ENCODE data around the gene LRSAM1.

The LRSAM1 gene

GRCh38 chr9:127424676-127424999 lies 26.7 kb upstream of the LRSAM1 start:
- H3K9me3 ChIP-seq (ENCODE audit: insufficient read depth, low read length): no peaks in the 10 kb centered on the region
- peak overlapping the region; percentile 97 for H3K9ac ChIP-seq (ENCODE audit: low read length)
- peaks cover 50% of the 10 kb centered on the region for H3K79me2 ChIP-seq (ENCODE audit: low read length)
- H3K27me3 ChIP-seq (ENCODE audit: low read depth, low read length): no peaks in the 10 kb centered on the region
- no peaks in the 10 kb centered on the region for H4K20me1 ChIP-seq (ENCODE audit: insufficient read depth, low read length)
- peak overlapping the region; percentile 60 for H3K27ac ChIP-seq (ENCODE audit: low read length)
- H2AFZ ChIP-seq (ENCODE audit: low read depth, low read length): peak overlapping the region; percentile 89
- H3K4me1 ChIP-seq (ENCODE audit: low read length): peaks cover 15% of the 10 kb centered on the region
- H3K4me3 ChIP-seq (ENCODE audit: low read length): peak overlapping the region; percentile 98
- TF ChIP-seq CTCF (IDR thresholded peaks at IDR 0.05; ENCODE audit: low read depth, low read length) (no peak), EZH2phosphoT487 (IDR thresholded peaks at IDR 0.05; ENCODE audit: low read depth) (no peak)
- H3K36me3 ChIP-seq (replicated peaks; ENCODE audit: low read depth, low read length): peaks cover 5% of the 10 kb centered on the region
- H3K4me2 ChIP-seq (ENCODE audit: low read length): peak overlapping the region; percentile 99

- no peak overlapping the region for H3K4me2 ChIP-seq (ENCODE audit: low read length)
Observed at GRCh38 chr9:127426756-127427155, 24.6 kb upstream of the LRSAM1 start.

GRCh38 chr9:127428348-127428747 lies 23.0 kb upstream of the LRSAM1 start:
- H3K9me3 ChIP-seq (ENCODE audit: insufficient read depth, low read length): no peaks in the 10 kb centered on the region
- H3K79me2 ChIP-seq (ENCODE audit: low read length): peaks cover 39% of the 10 kb centered on the region
- peaks cover 7% of the 10 kb centered on the region for H3K4me1 ChIP-seq (ENCODE audit: low read length)
- H3K9ac ChIP-seq (ENCODE audit: low read length): no peak overlapping the region
- H3K4me3 ChIP-seq (ENCODE audit: low read length): no peak overlapping the region
- no peak overlapping the region for H2AFZ ChIP-seq (ENCODE audit: low read depth, low read length)
- TF ChIP-seq EZH2phosphoT487 (IDR thresholded peaks at IDR 0.05; ENCODE audit: low read depth): no peak
- no peak for TF ChIP-seq CTCF (IDR thresholded peaks at IDR 0.05; ENCODE audit: low read depth, low read length)
- no peaks in the 10 kb centered on the region for H4K20me1 ChIP-seq (ENCODE audit: insufficient read depth, low read length)
- H3K27me3 ChIP-seq (ENCODE audit: low read depth, low read length): no peaks in the 10 kb centered on the region
- H3K36me3 ChIP-seq (replicated peaks; ENCODE audit: low read depth, low read length): peaks cover 19% of the 10 kb centered on the region
- no peak overlapping the region for H3K4me2 ChIP-seq (ENCODE audit: low read length)
- no peak overlapping the region for H3K27ac ChIP-seq (ENCODE audit: low read length)

More at GRCh38 chr9:127426756-127427155, 24.6 kb upstream of the LRSAM1 start:
- Histone ChIP-seq H3K4me1 (ENCODE audit: low read length) (peaks cover 15% of the 10 kb centered on the region), H4K20me1 (ENCODE audit: insufficient read depth, low read length) (no peaks in the 10 kb centered on the region), H3K27me3 (ENCODE audit: low read depth, low read length) (no peaks in the 10 kb centered on the region), H3K36me3 (replicated peaks; ENCODE audit: low read depth, low read length) (peaks cover 16% of the 10 kb centered on the region), H3K27ac (ENCODE audit: low read length) (no peak overlapping the region), H3K4me3 (ENCODE audit: low read length) (no peak overlapping the region), H3K79me2 (ENCODE audit: low read length) (peaks cover 50% of the 10 kb centered on the region), H3K9me3 (ENCODE audit: insufficient read depth, low read length) (no peaks in the 10 kb centered on the region), H2AFZ (ENCODE audit: low read depth, low read length) (no peak overlapping the region), H3K9ac (ENCODE audit: low read length) (no peak overlapping the region)
- no peak for TF ChIP-seq EZH2phosphoT487 (IDR thresholded peaks at IDR 0.05; ENCODE audit: low read depth)
- TF ChIP-seq CTCF (IDR thresholded peaks at IDR 0.05; ENCODE audit: low read depth, low read length): no peak

- no peaks in the 10 kb centered on the region for H4K20me1 ChIP-seq (ENCODE audit: insufficient read depth, low read length)
- H3K27me3 ChIP-seq (ENCODE audit: low read depth, low read length): no peaks in the 10 kb centered on the region
- no peaks in the 10 kb centered on the region for H3K9me3 ChIP-seq (ENCODE audit: insufficient read depth, low read length)
- no peak overlapping the region for H3K4me2 ChIP-seq (ENCODE audit: low read length)
- no peak overlapping the region for H3K9ac ChIP-seq (ENCODE audit: low read length)
- H2AFZ ChIP-seq (ENCODE audit: low read depth, low read length): no peak overlapping the region
- TF ChIP-seq EZH2phosphoT487 (IDR thresholded peaks at IDR 0.05; ENCODE audit: low read depth) (no peak), CTCF (IDR thresholded peaks at IDR 0.05; ENCODE audit: low read depth, low read length) (no peak)
- peaks cover under 1% of the 10 kb centered on the region for H3K4me1 ChIP-seq (ENCODE audit: low read length)
- H3K4me3 ChIP-seq (ENCODE audit: low read length): no peak overlapping the region
- no peak overlapping the region for H3K27ac ChIP-seq (ENCODE audit: low read length)
- peaks cover 22% of the 10 kb centered on the region for H3K79me2 ChIP-seq (ENCODE audit: low read length)
- H3K36me3 ChIP-seq (replicated peaks; ENCODE audit: low read depth, low read length): peaks cover 38% of the 10 kb centered on the region
Observed at GRCh38 chr9:127430415-127430814, 20.9 kb upstream of the LRSAM1 start.
